KMS-11 (cell line): ENCODE results near the gene BTN2A1.
"Not testable (repeated sequence)": the region's sequence is repeated elsewhere in the genome, so short reads cannot be mapped to it uniquely, and the experiment has no call there.

Experiments
- H2AFZ ChIP-seq: fragments of 200-600 bp; sonication (generic); 2 replicates; pipeline ENCODE4 v1.6.1; 2016; ENCODE audit warnings: antibody characterized with exemption, mixed run types, low read depth
- H3K27ac ChIP-seq: fragments of 200-600 bp; sonication (generic); 2 replicates; pipeline ENCODE4 v1.6.1; 2016; ENCODE audit warnings: mild to moderate bottlenecking, mixed run types
- H3K27me3 ChIP-seq: fragments of 200-600 bp; sonication (generic); 2 replicates; pipeline ENCODE4 v1.6.1; 2017; ENCODE audit warnings: mild to moderate bottlenecking, low read depth, mixed run types, moderate library complexity; ENCODE audit not compliant: insufficient read depth
- H3K36me3 ChIP-seq: fragments of 200-600 bp; sonication (generic); 2 replicates; pipeline ENCODE4 v1.6.1; 2017; ENCODE audit warnings: mild to moderate bottlenecking, mixed run types; ENCODE audit not compliant: insufficient read depth
- H3K4me1 ChIP-seq: fragments of 200-600 bp; sonication (generic); 2 replicates; pipeline ENCODE4 v1.6.1; 2016; ENCODE audit warnings: mild to moderate bottlenecking, low read depth, mixed run types; ENCODE audit not compliant: poor library complexity, severe bottlenecking
- H3K4me2 ChIP-seq: fragments of 200-600 bp; sonication (generic); 2 replicates; pipeline ENCODE4 v1.7.0; 2016; ENCODE audit warnings: mild to moderate bottlenecking, mixed run types
- H3K4me3 ChIP-seq: fragments of 200-600 bp; sonication (generic); IDR thresholded peaks from 2 replicates; pipeline ENCODE4 v1.6.1; 2017; ENCODE audit warnings: low read depth, low read length, mixed read lengths; ENCODE audit not compliant: insufficient read depth
- H3K79me2 ChIP-seq: fragments of 200-600 bp; sonication (generic); 2 replicates; pipeline ENCODE4 v1.6.1; 2016; ENCODE audit warnings: low read depth, mixed run types; ENCODE audit not compliant: insufficient read depth
- H3K9ac ChIP-seq: fragments of 200-600 bp; sonication (generic); 2 replicates; pipeline ENCODE4 v1.6.1; 2016; ENCODE audit warnings: mild to moderate bottlenecking, mixed run types
- H4K20me1 ChIP-seq: fragments of 200-600 bp; sonication (generic); 2 replicates; pipeline ENCODE4 v1.6.1; 2016; ENCODE audit warnings: mild to moderate bottlenecking, mixed run types; ENCODE audit not compliant: insufficient read depth
- CTCF ChIP-seq: fragments of 200-600 bp; sonication (generic); conservative IDR thresholded peaks from 2 replicates; pipeline ENCODE4 v1.6.1; 2017; ENCODE audit warnings: low read depth, mild to moderate bottlenecking, antibody characterized with exemption, low read length, moderate library complexity, mixed read lengths

BTN2A1 gene

GRCh38 chr6:26455357-26455970, 2.3 kb upstream of the BTN2A1 start:
- no peak overlapping the region for H3K4me2 ChIP-seq
- no peak overlapping the region for H3K27ac ChIP-seq
- peaks cover 13% of the 10 kb centered on the region for H3K4me1 ChIP-seq
- H2AFZ ChIP-seq, result no peak overlapping the region
- peaks cover 11% of the 10 kb centered on the region; the same call in 1 of the 2 replicates for H3K79me2 ChIP-seq
- no peak overlapping the region for H3K4me3 ChIP-seq
- H3K36me3 ChIP-seq, result no peaks in the 10 kb centered on the region
- H3K27me3 ChIP-seq, result no peaks in the 10 kb centered on the region
- TF ChIP-seq CTCF, result no peak
- H3K9ac ChIP-seq, result no peak overlapping the region
- no peaks in the 10 kb centered on the region for H4K20me1 ChIP-seq

GRCh38 chr6:26457264-26457805, 420 bp upstream of the BTN2A1 start:
- Histone ChIP-seq H3K4me3 (no peak overlapping the region), H4K20me1 (no peaks in the 10 kb centered on the region), H3K27me3 (no peaks in the 10 kb centered on the region), H3K36me3 (no peaks in the 10 kb centered on the region), H3K9ac (peak overlapping the region; percentile 69; the same call in 1 of the 2 replicates), H3K4me2 (peak overlapping the region; percentile 47), H3K27ac (peak overlapping the region; percentile 14; the same call in 1 of the 2 replicates), H3K79me2 (peaks cover 11% of the 10 kb centered on the region; the same call in 1 of the 2 replicates), H3K4me1 (peaks cover 13% of the 10 kb centered on the region), H2AFZ (peak overlapping the region; percentile 88)
- no peak for TF ChIP-seq CTCF

- Histone ChIP-seq H2AFZ (no peak overlapping the region), H3K36me3 (no peaks in the 10 kb centered on the region), H3K4me2 (peak overlapping the region; percentile 47), H3K27me3 (no peaks in the 10 kb centered on the region), H4K20me1 (no peaks in the 10 kb centered on the region), H3K9ac (no peak overlapping the region), H3K79me2 (peaks cover 11% of the 10 kb centered on the region; the same call in 1 of the 2 replicates), H3K27ac (no peak overlapping the region), H3K4me1 (peaks cover 25% of the 10 kb centered on the region), H3K4me3 (no peak overlapping the region)
- no peak for TF ChIP-seq CTCF
Measured at GRCh38 chr6:26459023-26459810, 1.5 kb downstream of the BTN2A1 start.

GRCh38 chr6:26461353-26461752, 3.6 kb downstream of the BTN2A1 start:
- not testable (repeated sequence) for H3K27ac ChIP-seq, H3K27me3 ChIP-seq, H2AFZ ChIP-seq, H3K4me2 ChIP-seq, H3K4me3 ChIP-seq, H3K9ac ChIP-seq, H4K20me1 ChIP-seq, H3K36me3 ChIP-seq
- Histone ChIP-seq H3K4me1 (peaks cover 25% of the 10 kb centered on the region), H3K79me2 (peaks cover 11% of the 10 kb centered on the region; the same call in 1 of the 2 replicates)
